ENCODE measurements around the gene PRKCH.

The PRKCH gene

GRCh38 chr14:61368781-61369453 lies 47.5 kb downstream of the PRKCH start:
- DNase-seq = no peak

- no peak for DNase-seq
These were observed 48.1 kb downstream of the PRKCH start for GRCh38 chr14:61369454-61369810.

- DNase-seq = no peak
These were observed 51.0 kb downstream of the PRKCH start for GRCh38 chr14:61372379-61372778.

- no peak for DNase-seq
These were observed 51.6 kb downstream of the PRKCH start for GRCh38 chr14:61372842-61373555.

- no peak for DNase-seq
These were observed 52.9 kb downstream of the PRKCH start for GRCh38 chr14:61374284-61374683.

GRCh38 chr14:61375218-61375617 lies 53.8 kb downstream of the PRKCH start:
- DNase-seq = no peak

- no peak for DNase-seq
These were observed 54.9 kb downstream of the PRKCH start for GRCh38 chr14:61376314-61376713.

GRCh38 chr14:61377749-61378148 lies 56.4 kb downstream of the PRKCH start:
- DNase-seq = no peak

GRCh38 chr14:61379639-61380184 lies 58.3 kb downstream of the PRKCH start:
- DNase-seq = no peak

- no peak for DNase-seq
These were observed 59.6 kb downstream of the PRKCH start for GRCh38 chr14:61380984-61381383.

DNA sequence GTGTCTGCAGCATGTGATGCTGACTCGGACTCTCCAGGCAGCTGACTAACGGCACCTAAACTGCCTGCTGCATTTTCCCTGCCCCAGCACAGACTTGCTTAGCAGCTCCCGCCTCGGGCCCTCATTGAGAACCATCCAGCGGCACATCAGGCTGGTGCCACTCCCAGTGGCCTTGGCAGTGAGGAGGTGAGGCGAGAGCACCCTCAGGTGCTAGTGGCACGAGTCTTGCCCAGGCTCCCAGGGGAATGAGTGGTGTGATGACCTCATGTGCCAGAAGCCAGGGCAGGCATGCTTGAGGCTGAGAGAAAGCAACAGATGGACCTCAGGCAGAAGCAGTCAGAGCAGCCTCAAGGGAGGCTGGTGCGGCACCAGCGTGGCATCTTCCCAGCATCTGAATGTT lies 60.2 kb downstream of the PRKCH start:
- no peak for DNase-seq

GRCh38 chr14:61382842-61383241 lies 61.5 kb downstream of the PRKCH start:
- DNase-seq = no peak

DNA sequence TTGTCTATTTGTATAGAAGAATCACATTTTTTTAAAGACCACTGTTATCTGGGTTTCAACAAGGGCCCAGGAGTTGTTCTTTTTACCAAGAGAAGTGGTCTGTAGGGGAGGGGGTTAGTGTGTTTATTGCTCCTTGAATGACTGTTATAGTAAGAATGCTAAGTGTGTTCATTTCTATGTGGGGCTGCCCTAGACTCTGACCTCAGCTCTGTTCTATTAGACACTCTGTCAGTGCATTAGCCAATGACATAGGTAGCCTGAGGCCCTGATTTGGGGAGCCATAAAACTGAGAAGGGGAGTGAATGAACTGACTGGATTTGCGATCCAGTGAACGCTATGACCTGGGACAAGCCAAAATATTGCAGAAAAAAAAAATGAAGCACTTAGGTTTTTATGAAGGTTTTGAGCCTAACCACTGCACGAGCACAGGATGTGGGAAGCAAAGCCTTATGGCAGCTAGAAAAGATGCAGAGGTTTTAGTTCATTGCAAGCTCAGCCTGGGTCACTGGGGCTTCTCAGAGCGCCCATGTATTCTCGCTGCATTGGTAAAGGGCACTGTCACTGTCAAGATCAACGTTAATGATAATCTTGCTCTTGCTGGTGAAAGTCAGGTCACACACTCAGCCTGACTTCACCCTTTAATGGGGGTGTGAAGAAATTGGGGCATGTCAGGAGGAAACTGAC lies 63.8 kb downstream of the PRKCH start:
- DNase-seq = no peak

DNA sequence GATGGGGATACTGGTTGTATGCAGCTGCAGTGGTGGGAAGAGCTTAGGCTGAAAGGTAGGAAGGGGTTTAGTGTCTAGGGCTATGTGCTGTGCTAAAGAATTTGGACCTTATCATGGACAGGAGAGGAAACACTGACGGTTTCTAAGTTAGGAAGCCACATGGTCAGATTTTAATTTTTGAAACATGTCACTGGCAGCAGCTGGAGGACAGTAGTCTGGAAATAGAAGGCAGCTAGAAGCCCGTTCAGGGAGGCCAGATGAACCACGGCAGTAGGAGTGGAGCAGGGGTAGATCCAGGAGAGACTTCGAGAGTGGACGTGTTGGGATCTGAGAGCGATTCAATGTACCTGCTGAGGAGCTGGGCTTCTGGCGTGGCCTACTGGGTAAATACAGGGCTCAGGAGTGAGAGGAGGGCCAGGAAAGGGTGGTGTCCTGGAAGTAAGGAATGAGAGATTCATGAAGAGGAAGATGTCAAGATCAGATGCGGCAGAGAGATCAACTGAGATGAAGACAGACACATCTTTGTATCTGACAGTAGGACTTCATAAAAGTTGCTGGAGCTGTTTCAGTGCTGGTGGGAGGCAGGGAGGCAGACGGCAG lies 64.9 kb downstream of the PRKCH start:
- no peak for DNase-seq

DNA sequence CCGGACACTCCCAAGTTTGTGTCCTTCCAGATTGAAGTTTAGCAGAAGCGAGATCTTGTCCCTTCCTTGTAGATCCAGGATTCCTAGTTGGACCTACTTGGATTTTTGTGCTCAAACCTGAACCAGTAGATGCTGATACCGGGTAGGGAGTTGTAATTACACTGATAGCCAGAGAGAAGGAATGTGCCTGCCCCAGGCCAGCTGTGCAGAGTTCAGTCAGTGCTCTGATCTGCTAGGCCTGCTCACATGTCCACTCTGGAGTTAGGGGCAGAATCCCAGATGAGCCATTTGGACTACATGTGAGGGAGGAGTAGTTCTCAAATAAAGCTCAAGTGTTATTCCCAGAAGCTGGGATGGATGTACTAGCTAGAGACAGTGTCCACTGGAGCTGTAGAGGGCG lies 65.7 kb downstream of the PRKCH start:
- no peak for DNase-seq

DNA sequence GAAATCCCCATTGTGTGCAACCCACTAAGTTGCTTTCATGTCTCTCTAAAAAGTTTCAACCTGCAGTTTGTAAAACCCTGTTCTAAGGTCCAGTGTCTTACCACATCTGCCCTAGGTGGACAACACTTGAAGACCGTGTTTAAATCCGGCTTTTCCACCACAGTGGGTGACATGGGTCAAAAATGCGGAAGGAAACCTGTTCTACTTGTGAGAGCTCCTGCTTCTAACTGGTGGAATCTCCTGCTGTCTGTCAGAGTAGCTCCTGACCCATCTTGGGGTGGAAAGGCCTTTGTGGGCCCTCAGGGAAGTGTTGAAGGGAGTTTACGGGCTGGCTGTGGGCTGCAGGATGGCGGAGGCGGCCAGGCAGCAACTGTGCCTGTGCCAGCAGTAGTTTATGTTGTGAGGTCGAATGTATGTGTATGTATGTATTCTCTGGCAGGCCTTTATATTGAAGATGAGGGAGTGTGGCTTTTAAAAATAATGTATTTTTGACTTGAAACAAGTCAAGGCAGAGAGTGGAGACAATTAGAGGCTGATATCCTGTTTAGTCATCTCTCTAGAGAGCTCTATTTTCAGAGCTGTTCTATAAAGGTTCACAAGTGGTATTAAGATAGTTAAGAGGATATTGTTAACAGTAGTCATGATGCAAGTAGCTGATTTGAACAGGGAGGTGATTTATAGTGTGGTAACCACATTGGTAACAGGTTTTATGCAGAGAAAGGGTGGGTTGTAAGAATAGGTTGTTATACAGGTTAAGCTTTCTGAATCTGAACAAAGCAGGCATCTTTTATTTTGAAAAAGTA lies 67.0 kb downstream of the PRKCH start:
- DNase-seq = no peak

- DNase-seq = no peak
These were observed 67.7 kb downstream of the PRKCH start for GRCh38 chr14:61388976-61389576.

- no peak for DNase-seq
These were observed 69.7 kb downstream of the PRKCH start for GRCh38 chr14:61391119-61391518.

DNA sequence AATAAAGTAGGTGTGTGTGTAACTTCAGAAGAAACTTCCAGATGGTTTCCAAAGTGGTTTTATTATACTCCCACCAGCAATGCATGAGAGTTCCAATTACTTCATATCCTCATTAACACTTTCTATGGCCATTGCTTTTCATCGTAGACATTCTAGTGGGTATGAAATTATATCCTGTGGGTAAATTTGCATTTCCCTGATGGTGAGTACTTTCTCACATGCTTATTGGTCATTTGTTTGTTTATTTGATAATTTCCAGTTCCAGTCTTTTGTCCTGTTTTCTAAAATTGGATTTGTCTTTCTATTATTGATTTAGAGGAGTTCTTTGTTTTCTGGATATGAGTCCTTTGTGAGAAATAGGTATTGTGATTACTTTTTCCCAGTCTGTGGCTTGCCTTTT lies 70.9 kb downstream of the PRKCH start:
- DNase-seq = no peak

DNA sequence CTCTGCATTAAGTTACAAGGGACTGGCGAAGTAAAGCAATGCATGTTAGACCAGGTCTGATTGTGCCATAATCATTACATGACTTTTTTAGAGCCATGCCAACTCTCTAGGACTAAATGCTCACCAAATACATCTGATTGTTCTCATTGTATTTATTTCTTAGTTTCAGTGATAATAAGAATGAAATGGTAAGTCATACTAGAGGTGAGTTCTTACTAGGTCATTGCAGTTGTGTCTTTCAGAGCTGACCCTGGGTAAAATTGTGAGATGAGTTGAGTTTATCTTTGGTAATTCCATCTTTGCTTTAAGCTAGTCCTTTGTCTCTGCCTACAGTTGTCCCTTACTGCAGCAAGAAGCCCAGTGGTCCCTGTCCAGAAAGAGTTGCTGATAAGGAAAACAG lies 73.2 kb downstream of the PRKCH start:
- DNase-seq = no peak

DNA sequence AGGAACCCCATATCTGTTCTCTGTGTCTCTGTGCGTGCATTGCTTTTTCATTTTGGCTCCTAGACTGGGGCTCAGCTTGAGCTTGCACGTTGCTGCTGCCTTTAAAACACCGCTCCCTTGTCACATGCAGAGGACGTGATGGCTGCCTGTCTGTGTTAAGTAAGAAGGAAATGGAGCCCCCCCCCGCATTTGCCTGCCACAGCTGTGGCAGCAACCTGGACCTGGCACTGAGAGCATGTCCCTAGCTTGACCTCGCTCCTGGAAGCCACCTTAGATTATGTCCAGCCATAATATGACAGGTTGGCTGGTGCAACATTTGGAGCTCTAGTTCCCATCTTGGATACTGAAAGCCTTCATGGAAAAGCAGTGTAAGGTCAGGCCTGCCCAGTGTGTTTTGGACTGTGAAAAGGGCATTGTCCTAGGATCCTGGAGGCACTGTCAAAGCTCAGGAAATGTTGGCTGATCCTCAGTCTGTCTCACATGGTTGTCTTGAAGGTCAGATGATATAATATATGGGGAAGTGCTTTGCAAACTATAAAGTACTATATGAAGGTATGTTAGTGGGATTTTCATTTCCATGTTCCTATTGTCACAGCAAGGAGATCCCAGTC lies 73.8 kb downstream of the PRKCH start:
- DNase-seq = no peak

DNA sequence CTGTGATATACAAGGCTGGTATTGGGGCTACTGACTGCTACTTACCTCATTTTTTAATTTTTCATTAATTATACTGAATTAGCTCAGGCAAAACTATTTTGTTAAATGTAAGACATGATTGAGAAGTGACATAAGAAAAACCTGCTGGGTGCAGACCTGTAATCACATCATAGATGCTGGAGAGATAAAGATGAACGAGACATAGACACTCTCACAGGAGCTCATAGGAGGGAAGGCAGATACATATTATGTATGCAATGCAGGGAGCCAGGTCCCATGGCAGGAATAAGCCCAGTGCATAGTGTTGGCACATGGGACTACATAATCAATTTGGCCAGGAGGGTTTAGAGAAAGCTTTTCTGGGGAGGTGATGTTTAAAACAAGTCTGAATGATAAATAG lies 74.9 kb downstream of the PRKCH start:
- no peak for DNase-seq

Measured in OCI-M1 (cell line).